ENCODE measurements around the gene LTBP3. TPM values are rescaled to one million over a fixed set of nuclear protein-coding genes. Genes with fewer than 3 reads are reported as not detected.

LTBP3 gene
- total and polyA plus RNA-seq, 9 of the 15 experiments (the other 6 are each of a cell fraction or from before 2014, with no cell fraction given) = 0.06 to 20.5 (median 4.8) TPM

DNA sequence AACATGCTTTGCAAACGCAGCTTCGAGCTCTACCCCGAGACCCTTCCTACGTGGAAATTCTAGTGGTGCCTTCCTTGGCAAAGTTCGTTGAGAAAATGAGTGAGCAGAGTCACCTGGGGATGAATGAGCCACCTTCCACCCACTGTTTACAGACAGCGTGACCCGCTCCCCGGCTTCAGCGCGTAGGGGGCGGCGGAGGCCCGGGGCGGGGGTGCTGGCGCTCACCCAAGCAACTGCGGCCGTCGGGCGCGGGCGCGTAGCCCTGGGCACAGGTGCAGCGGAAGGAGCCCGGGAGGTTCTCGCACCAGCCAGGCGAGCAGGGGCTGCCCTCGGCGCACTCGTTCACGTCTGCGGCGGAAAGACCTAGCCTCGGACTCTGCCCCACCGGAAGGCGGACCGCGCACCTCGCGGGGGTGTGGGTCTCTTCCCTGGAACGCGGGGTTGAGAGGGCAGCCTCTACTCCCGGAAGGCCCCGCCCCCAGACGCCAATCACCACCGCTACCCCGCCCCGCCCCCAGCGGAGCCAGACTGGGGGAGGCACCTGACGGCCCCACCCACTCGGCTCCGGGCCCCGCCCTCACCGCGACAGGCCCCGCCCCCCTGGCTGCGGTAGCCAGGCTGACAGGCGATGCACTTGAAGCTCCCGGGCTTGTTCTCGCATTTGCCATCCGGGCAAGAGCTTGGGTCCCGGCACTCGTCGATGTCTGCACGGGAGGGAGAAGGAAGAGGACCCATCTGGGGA, 11.8 kb downstream of the LTBP3 start (continued):
- TF ChIP-seq, protein P1, sequence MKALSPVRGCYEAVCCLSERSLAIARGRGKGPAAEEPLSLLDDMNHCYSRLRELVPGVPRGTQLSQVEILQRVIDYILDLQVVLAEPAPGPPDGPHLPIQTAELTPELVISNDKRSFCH (CRISPR knock-in tag; IDR thresholded peaks at IDR 0.05) = no peak
- TF ChIP-seq, protein P1 (tag; IDR thresholded peaks at IDR 0.05) = no peak
- TF ChIP-seq LEF1 (IDR thresholded peaks at IDR 0.05) (no peak), POLR2H (tag; IDR thresholded peaks at IDR 0.05; ENCODE audit: low read depth) (no peak), POLR2G (IDR thresholded peaks at IDR 0.05; ENCODE audit: low read depth, low read length) (peak; percentile 77), MYBL2 (IDR thresholded peaks at IDR 0.05; ENCODE audit: low read depth) (no peak), MYBL2 (CRISPR knock-in tag; IDR thresholded peaks at IDR 0.05; ENCODE audit: borderline replicate concordance) (no peak), TRIM24 (IDR thresholded peaks at IDR 0.05) (no peak), YY1 (IDR thresholded peaks at IDR 0.05; ENCODE audit: borderline replicate concordance in 1 of 3, control insufficient read depth in 1 of 3, extremely low read depth in 1 of 3, insufficient read depth in 3 of 3, insufficient read length in 1 of 3, insufficient replicate concordance in 2 of 3, low read depth in 1 of 3, low read length in 2 of 3) (no peak), RBM25 (IDR thresholded peaks at IDR 0.05; ENCODE audit: low read depth, low read length, severe bottlenecking) (no peak), ZNF780A (CRISPR knock-in tag; IDR thresholded peaks at IDR 0.05) (no peak), KAT7 (CRISPR knock-in tag; IDR thresholded peaks at IDR 0.05; ENCODE audit: borderline replicate concordance) (no peak)
- TF ChIP-seq, protein P2, sequence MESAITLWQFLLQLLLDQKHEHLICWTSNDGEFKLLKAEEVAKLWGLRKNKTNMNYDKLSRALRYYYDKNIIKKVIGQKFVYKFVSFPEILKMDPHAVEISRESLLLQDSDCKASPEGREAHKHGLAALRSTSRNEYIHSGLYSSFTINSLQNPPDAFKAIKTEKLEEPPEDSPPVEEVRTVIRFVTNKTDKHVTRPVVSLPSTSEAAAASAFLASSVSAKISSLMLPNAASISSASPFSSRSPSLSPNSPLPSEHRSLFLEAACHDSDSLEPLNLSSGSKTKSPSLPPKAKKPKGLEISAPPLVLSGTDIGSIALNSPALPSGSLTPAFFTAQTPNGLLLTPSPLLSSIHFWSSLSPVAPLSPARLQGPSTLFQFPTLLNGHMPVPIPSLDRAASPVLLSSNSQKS (CRISPR knock-in tag; IDR thresholded peaks at IDR 0.05) = no peak
- TF ChIP-seq, protein P3, sequence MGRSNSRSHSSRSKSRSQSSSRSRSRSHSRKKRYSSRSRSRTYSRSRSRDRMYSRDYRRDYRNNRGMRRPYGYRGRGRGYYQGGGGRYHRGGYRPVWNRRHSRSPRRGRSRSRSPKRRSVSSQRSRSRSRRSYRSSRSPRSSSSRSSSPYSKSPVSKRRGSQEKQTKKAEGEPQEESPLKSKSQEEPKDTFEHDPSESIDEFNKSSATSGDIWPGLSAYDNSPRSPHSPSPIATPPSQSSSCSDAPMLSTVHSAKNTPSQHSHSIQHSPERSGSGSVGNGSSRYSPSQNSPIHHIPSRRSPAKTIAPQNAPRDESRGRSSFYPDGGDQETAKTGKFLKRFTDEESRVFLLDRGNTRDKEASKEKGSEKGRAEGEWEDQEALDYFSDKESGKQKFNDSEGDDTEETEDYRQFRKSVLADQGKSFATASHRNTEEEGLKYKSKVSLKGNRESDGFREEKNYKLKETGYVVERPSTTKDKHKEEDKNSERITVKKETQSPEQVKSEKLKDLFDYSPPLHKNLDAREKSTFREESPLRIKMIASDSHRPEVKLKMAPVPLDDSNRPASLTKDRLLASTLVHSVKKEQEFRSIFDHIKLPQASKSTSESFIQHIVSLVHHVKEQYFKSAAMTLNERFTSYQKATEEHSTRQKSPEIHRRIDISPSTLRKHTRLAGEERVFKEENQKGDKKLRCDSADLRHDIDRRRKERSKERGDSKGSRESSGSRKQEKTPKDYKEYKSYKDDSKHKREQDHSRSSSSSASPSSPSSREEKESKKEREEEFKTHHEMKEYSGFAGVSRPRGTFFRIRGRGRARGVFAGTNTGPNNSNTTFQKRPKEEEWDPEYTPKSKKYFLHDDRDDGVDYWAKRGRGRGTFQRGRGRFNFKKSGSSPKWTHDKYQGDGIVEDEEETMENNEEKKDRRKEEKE (IDR thresholded peaks at IDR 0.05; ENCODE audit: borderline replicate concordance in 1 of 2, control insufficient read depth in 1 of 2, low read depth in 2 of 2, low read length in 1 of 2) = no peak
- TF ChIP-seq, protein P4, sequence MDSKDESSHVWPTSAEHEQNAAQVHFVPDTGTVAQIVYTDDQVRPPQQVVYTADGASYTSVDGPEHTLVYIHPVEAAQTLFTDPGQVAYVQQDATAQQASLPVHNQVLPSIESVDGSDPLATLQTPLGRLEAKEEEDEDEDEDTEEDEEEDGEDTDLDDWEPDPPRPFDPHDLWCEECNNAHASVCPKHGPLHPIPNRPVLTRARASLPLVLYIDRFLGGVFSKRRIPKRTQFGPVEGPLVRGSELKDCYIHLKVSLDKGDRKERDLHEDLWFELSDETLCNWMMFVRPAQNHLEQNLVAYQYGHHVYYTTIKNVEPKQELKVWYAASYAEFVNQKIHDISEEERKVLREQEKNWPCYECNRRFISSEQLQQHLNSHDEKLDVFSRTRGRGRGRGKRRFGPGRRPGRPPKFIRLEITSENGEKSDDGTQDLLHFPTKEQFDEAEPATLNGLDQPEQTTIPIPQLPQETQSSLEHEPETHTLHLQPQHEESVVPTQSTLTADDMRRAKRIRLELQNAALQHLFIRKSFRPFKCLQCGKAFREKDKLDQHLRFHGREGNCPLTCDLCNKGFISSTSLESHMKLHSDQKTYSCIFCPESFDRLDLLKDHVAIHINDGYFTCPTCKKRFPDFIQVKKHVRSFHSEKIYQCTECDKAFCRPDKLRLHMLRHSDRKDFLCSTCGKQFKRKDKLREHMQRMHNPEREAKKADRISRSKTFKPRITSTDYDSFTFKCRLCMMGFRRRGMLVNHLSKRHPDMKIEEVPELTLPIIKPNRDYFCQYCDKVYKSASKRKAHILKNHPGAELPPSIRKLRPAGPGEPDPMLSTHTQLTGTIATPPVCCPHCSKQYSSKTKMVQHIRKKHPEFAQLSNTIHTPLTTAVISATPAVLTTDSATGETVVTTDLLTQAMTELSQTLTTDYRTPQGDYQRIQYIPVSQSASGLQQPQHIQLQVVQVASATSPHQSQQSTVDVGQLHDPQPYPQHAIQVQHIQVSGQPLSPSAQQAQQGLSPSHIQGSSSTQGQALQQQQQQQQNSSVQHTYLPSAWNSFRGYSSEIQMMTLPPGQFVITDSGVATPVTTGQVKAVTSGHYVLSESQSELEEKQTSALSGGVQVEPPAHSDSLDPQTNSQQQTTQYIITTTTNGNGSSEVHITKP (IDR thresholded peaks at IDR 0.05; ENCODE audit: partially characterized antibody) = peak; percentile 80
- TF ChIP-seq, protein P5, sequence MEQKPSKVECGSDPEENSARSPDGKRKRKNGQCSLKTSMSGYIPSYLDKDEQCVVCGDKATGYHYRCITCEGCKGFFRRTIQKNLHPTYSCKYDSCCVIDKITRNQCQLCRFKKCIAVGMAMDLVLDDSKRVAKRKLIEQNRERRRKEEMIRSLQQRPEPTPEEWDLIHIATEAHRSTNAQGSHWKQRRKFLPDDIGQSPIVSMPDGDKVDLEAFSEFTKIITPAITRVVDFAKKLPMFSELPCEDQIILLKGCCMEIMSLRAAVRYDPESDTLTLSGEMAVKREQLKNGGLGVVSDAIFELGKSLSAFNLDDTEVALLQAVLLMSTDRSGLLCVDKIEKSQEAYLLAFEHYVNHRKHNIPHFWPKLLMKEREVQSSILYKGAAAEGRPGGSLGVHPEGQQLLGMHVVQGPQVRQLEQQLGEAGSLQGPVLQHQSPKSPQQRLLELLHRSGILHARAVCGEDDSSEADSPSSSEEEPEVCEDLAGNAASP (IDR thresholded peaks at IDR 0.05) = no peak
